SH-SY5Y (cell line): ENCODE data around the gene MRPL24.

ENCODE experiments used
- GATA2 ChIP-seq: IDR thresholded peaks from 2 replicates; pipeline ENCODE4 v1.6.1; 2011; ENCODE audit warnings: mild to moderate bottlenecking, low read depth, low read length
- GATA3 ChIP-seq: IDR thresholded peaks from 2 replicates; pipeline ENCODE4 v1.6.1; 2011; ENCODE audit warnings: low read depth, mild to moderate bottlenecking, low read length, moderate library complexity

- no peak; the same call in 1 of the 2 replicates for TF ChIP-seq GATA2
- TF ChIP-seq GATA3 = no peak
Measured at GRCh38 chr1:156692925-156693847, 47.7 kb downstream of the MRPL24 start.
